ENCODE data around the gene KCNJ8. TPM values are rescaled to one million over a fixed set of nuclear protein-coding genes. Genes with fewer than 3 reads are reported as not detected.

Gene KCNJ8
- total RNA-seq, 1 donor from 2014 or later: 0.66 TPM

GRCh38 chr12:21809100-21809499 lies 34.6 kb upstream of the KCNJ8 start:
- no peak for TF ChIP-seq CTCF (IDR thresholded peaks at IDR 0.05; ENCODE audit: partially characterized antibody, unreplicated experiment)
- no peak for DNase-seq
- Mint-ChIP-seq H3K4me3 (ENCODE audit: unreplicated experiment) (no peak overlapping the region), H3K36me3 (ENCODE audit: unreplicated experiment) (no peaks in the 10 kb centered on the region), H3K9me3 (ENCODE audit: unreplicated experiment) (no peaks in the 10 kb centered on the region), H3K27me3 (ENCODE audit: unreplicated experiment) (no peaks in the 10 kb centered on the region), H3K27ac (ENCODE audit: unreplicated experiment) (no peak overlapping the region), H3K4me1 (ENCODE audit: low read depth, unreplicated experiment) (no peaks in the 10 kb centered on the region)

- Mint-ChIP-seq H3K9me3 (ENCODE audit: unreplicated experiment) (no peaks in the 10 kb centered on the region), H3K4me3 (ENCODE audit: unreplicated experiment) (no peak overlapping the region), H3K27me3 (ENCODE audit: unreplicated experiment) (no peaks in the 10 kb centered on the region), H3K36me3 (ENCODE audit: unreplicated experiment) (no peaks in the 10 kb centered on the region), H3K4me1 (ENCODE audit: low read depth, unreplicated experiment) (no peaks in the 10 kb centered on the region), H3K27ac (ENCODE audit: unreplicated experiment) (no peak overlapping the region)
- TF ChIP-seq CTCF (IDR thresholded peaks at IDR 0.05; ENCODE audit: partially characterized antibody, unreplicated experiment): no peak
- no peak for DNase-seq
Observed at GRCh38 chr12:21806255-21806654, 31.7 kb upstream of the KCNJ8 start.

- H3K4me1 Mint-ChIP-seq (ENCODE audit: low read depth, unreplicated experiment): no peaks in the 10 kb centered on the region
- TF ChIP-seq CTCF (IDR thresholded peaks at IDR 0.05; ENCODE audit: partially characterized antibody, unreplicated experiment): no peak
- no peaks in the 10 kb centered on the region for H3K36me3 Mint-ChIP-seq (ENCODE audit: unreplicated experiment)
- H3K9me3 Mint-ChIP-seq (ENCODE audit: unreplicated experiment): no peaks in the 10 kb centered on the region
- no peak overlapping the region for H3K27ac Mint-ChIP-seq (ENCODE audit: unreplicated experiment)
- H3K27me3 Mint-ChIP-seq (ENCODE audit: unreplicated experiment): no peaks in the 10 kb centered on the region
- no peak for DNase-seq
- no peak overlapping the region for H3K4me3 Mint-ChIP-seq (ENCODE audit: unreplicated experiment)
Observed at GRCh38 chr12:21801522-21802288, 27.2 kb upstream of the KCNJ8 start.

GRCh38 chr12:21800011-21800410 lies 25.5 kb upstream of the KCNJ8 start:
- no peak overlapping the region for H3K4me3 Mint-ChIP-seq (ENCODE audit: unreplicated experiment)
- no peaks in the 10 kb centered on the region for H3K4me1 Mint-ChIP-seq (ENCODE audit: low read depth, unreplicated experiment)
- peaks cover 5% of the 10 kb centered on the region for H3K36me3 Mint-ChIP-seq (ENCODE audit: unreplicated experiment)
- H3K27ac Mint-ChIP-seq (ENCODE audit: unreplicated experiment): no peak overlapping the region
- DNase-seq: no peak
- no peak for TF ChIP-seq CTCF (IDR thresholded peaks at IDR 0.05; ENCODE audit: partially characterized antibody, unreplicated experiment)
- H3K9me3 Mint-ChIP-seq (ENCODE audit: unreplicated experiment): peaks cover 2% of the 10 kb centered on the region
- no peaks in the 10 kb centered on the region for H3K27me3 Mint-ChIP-seq (ENCODE audit: unreplicated experiment)

- peaks cover 2% of the 10 kb centered on the region for H3K9me3 Mint-ChIP-seq (ENCODE audit: unreplicated experiment)
- TF ChIP-seq CTCF (IDR thresholded peaks at IDR 0.05; ENCODE audit: partially characterized antibody, unreplicated experiment): no peak
- no peak for DNase-seq
- H3K36me3 Mint-ChIP-seq (ENCODE audit: unreplicated experiment): peaks cover 6% of the 10 kb centered on the region
- no peak overlapping the region for H3K4me3 Mint-ChIP-seq (ENCODE audit: unreplicated experiment)
- peaks cover 2% of the 10 kb centered on the region for H3K27me3 Mint-ChIP-seq (ENCODE audit: unreplicated experiment)
- H3K27ac Mint-ChIP-seq (ENCODE audit: unreplicated experiment): no peak overlapping the region
- H3K4me1 Mint-ChIP-seq (ENCODE audit: low read depth, unreplicated experiment): no peaks in the 10 kb centered on the region
Observed at GRCh38 chr12:21797539-21797938, 23.0 kb upstream of the KCNJ8 start.

Measured in glutamatergic neuron (in vitro differentiated cells).